Activated naive CD4-positive, alpha-beta T cell treated with anti-CD3 and anti-CD28 coated beads, Interleukin-2, amount 50 U/mL, for 16 hours (primary cell): ENCODE measurements around the gene CLCA1.

Experiments
- DNase-seq: peaks from one replicate; pipeline ENCODE4 v3.0.0-alpha.2; 2020

CLCA1 gene

DNA sequence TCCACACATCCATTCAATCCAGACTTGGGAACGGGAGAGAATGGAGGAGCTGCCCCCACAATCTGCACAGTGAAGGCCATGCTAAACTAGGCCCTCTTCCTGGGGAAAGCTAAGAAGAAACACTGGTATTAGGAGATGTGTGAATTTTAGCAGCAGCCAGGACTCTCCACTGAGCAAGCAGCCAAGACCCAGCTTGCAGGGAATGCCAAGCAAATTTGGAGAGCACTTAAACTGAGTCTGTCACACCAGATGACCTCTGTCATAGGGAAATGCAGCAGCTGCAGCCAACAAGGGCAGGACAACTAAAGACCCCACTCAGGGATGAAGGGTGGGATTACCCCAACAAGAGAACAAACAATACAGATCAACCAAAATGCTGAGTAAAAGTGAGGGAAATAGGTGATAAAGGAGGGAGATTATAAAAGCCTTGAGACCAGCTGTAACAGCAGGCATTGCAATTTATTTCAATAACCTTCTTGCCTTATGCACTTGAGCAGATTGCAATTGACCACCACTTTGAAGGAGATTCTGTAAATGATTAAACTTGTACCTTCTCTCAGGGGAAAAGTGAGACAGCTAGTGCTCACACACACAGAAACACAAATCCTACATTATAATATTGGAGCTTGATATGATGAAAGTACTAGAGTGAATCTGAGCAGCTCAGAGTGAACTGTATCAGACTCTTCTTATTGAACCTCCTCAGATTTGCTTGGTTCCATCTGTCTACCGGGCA lies 2.5 kb upstream of the CLCA1 start:
- DNase-seq, result no peak

DNA sequence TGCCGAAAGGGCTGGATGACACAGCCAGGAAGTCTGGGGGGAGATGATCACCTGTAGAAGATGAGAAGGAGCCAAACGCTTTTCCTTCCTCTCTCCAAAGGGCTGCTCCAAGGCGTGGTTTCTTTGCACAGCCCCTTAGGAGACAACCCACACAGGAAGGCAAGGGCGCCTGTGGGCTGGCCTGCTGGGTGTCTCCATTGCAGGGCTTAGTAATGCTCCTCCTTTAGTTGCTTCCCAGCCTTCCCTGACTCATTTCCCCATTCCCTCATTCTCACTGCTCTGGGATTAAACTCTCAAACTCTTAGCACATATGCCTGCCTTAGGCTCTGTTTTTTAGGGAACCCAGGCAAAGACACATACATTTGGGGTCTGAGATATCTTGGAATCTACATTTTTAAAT lies 1.7 kb upstream of the CLCA1 start:
- DNase-seq, result no peak

DNA sequence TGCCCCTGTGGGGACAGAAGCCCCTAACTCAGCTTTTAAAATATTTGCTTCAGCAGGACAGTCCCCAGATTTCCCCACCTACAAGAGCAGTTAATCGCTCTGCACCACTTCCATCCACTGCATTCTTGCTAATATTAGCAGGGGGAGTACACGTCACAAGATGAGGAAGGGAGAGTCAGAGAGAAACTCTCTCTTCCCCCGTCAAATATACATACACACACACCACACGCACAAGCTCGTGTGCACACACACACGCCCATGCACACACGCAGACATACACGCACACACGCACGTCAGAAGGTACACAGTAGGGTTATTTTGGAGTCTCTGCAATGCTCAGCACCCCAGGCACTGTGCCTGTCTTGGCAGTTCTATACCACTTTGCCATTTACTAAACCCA lies 2.1 kb downstream of the CLCA1 start:
- no peak for DNase-seq

DNA sequence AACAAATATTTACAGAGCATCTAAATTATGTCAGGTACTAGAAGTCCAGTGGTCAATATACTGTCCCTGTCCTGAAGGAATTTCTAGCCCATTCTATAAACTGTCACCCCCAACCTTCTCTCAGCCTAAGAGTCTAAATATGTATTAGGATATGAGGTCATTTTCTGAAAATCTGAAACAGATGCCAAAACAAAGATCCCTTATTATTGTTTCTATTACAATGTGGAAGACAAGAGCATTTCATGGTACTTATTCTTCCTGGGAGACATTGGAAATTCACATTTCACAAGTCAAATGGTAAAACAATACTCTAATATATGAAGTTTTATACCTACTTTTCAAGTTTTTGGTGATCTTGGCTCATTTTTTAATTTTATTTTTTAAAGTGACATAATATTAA lies 2.6 kb downstream of the CLCA1 start:
- DNase-seq, result no peak

DNA sequence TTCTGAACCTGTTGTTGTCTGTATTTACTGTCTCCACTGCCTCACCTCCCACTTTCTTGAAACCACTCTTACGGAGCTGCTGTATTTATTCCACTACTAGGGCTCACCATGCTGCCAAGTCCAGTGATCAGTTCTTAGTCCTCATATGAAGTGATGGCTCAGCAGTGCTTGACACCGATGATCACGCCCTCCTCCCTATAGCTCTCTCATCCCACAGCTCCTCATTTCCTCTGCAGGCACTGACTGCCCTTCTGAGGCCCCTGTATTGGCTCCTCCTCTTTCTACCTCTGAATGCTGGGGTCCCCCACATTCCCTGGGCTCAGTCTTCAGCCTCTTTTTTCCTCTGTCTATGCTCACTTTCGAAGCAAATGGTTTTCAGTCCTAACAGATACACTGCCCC lies 3.4 kb downstream of the CLCA1 start:
- DNase-seq, result no peak

DNA sequence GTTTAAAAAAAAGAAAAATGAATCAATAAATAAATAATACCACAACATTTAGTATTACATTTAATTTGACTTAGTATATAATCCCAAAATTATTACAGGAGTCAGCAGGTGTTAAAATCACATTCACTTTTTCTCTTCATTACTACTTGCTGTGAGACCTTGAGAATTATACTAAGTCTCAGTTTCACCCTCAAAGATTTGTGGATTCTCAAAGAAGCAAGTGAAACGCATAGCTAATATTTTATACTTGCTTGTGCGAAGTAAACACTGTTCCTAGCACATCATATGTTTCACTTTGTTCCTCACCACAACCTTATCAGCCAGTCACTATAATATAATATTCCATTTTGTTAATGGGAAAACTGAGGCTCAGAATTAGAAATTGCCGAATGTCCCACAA lies 4.0 kb downstream of the CLCA1 start:
- DNase-seq, result no peak

DNA sequence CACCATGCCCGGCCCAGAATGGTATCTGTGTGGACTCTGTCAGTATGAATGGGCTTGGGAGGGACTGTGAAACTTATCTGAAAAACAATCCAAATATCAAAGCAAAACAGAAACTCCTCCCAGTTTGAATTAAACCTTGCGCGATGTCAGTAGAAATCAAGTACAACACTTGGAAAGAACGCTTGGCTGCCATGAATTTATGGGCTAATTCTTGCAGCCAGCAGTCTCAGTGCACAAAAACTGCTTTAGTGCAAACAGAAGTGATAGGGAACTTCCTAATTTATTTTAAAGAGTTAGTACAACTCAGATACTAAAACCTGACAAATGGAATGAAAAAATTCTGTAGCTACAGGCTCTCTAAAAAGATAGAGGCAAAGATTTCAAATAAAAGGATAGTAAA lies 8.5 kb downstream of the CLCA1 start:
- DNase-seq, result no peak

DNA sequence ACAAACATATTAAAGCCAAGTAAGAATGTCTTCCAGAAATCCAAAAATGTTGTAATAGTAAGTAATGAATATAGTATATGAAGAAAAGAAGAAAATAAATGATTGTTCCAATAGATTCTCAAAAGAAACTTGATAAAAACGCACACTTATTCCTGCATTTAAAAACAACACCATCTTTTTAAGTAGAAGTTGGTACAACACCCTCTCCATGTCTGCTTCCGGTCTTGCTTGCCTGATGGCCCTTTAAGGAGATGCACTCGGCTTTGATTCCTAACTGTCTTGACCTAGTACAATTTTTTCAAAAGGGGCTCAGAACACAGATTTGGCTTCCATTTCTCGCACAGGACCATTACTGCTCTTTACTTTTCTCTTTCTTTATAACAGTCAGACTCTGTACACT lies 9.0 kb downstream of the CLCA1 start:
- DNase-seq, result no peak

DNA sequence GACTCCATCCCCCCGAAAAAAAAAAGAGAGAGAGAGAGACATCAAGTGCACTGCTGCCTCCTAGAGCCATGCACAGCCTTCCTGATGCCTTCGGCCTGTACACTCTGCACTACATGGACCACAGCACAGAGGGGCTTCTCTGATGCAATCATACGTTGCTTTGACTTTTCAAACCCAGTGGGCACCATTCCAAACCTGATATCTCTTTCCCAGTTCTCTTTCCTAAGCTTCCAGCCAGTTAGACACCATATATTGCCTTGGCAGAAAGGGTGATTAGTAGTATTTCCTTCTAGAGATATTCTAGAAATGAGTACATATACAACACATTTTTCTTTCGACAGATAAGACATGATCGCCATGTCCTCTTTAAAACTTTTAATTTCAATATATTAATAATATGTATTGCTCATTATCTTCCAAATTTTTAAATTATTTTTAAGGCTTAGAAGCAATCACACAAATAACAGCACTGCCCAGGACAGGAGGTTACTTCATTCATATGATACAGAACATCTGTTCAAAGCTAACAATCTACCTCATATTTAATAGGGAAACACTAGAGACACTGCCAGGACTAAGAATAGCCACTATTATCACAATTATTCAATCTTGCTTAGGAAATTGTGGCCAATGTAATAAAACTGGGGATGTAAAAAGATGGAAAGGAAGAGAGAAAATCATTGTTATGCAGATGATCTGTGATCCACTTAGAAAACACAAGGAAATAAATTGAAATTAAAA lies 9.9 kb downstream of the CLCA1 start:
- DNase-seq, result no peak

DNA sequence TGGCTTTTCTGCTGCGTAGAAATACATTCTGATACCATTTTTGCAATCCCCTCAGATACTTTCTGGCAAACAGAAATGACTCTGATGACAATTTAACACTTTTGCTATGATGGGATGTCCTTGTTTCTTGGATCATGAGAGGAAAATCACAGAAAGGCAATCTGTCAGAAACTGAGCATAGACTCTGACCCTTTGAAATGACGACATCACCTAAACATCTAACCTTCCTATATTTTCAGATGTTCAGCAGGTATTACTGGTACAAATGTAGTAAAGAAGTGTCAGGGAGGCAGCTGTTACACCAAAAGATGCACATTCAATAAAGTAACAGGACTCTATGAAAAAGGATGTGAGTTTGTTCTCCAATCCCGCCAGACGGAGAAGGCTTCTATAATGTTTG lies 13.2 kb downstream of the CLCA1 start:
- no peak for DNase-seq

DNA sequence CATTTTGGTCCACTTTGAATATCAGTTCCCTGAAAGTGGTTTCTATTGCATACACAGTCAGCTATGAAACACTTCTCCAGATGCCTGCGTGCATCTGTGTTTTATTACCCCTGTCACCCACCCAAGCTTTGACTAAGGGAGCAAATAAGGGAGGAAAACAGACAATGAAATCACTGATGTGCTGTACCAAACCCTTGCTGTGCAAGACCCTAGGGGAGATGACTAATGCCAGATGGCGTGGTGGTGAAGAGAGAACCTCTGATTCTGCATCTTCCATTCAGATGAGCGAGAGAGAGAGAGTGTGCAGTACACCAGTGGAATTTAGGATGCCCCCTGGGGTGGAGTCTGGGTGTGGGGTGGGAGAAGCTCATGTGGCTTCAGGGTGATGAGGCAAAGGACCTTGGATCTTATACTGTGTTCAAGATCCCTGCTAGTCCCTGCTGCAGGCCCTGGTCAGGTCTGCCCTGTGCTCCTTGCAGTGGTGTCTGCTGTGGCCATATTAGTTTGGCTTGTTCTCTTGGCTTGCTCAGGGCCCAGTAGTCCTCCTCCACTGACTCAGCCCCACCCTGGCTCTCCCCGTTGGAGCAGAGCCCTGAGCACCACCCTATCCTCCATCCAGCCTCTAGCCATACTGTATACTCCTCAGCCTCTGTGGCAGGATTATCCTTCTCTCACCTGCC lies 18.5 kb downstream of the CLCA1 start:
- no peak for DNase-seq

DNA sequence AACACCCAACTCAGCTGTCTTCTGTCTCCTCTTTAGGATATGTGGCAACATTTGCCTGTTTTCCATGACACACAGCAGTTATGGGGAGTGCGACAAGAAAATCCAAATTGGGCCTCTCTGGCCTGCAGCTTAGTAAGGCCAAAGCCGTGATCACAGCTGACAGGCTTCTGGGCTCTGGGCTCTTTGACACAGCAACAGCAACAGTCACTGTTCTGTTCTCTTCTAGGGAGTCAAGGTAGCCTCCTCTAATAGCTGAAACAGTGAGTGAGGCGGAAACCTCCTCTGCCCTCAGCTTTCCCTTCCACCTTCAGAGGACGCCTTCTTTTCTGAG lies 19.0 kb downstream of the CLCA1 start:
- DNase-seq, result no peak

DNA sequence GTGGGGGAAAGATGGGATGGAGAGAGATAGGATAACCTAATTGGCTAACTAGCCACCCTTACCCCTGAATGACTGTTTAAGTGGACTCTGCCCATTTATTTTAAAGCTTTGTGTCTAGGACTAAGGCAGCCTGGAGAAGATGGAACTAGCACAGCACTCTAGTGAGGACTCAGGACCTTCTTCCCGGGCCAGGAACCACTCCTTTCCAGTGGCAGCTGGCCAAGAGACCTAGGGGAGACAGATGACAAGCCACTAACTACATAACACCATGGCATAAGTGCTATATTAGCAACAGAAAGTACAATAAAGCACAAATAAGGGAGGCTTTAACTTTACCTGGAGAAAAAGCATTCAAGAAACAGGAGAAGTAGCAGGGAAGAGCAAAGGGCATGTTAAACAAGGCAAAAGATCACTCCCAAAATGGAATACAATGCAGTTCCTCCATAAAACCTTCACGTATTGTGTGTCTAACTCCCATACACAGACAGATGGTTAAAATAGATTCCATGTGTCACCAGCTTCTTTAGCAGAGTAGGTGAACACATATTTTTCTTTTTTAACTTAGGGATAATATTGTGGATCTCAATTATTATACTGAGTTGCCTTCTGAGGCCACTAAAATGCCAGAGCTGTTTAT lies 20.6 kb downstream of the CLCA1 start:
- DNase-seq, result no peak

DNA sequence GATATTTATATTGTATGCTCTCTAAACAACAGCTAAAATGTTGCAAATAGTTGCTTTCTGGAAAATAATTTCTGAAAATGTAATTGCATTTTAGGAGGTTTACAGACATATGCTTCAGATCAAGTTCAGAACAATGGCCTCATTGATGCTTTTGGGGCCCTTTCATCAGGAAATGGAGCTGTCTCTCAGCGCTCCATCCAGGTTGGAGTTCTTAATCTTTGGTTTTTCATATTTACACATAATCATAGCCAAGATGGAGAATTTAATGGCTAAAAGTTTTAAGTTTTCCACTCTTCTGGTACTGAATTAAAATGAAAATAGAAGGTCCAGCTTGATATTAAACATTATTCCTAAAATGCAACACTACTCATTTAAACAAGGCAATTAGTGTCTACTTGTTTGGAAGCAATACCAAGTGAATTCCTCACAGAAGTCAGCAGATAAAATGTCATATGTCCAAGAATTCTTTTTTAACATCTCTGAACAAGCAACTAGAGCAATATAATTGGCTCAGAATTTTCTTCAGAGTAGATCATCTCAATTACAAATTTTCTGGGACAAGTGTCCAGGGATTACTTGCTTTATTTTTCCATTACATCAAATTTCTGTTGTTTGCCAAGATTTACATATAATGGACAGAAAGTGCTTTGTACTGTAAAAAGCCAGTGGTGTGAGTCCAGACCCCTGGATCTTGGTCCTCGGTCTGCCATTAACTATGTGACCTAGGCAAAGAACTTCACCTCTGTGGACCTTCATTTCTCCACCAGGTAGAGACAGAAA lies 22.6 kb downstream of the CLCA1 start:
- DNase-seq, result no peak

DNA sequence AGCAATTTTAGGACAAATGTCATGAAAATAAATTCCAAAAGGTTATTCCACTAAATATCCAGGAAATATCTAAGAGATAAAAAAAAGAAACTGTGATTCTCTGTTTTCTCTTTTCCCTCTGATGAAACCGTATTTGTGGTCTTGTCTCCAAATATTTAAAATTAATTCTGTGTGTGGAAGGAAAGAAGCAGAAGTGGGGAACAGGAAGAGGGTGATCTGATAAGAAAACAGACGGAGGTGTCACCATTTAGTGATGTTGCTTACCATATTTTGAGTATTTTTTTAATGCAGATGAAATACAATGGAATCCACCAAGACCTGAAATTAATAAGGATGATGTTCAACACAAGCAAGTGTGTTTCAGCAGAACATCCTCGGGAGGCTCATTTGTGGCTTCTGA lies 29.6 kb downstream of the CLCA1 start:
- DNase-seq, result no peak

DNA sequence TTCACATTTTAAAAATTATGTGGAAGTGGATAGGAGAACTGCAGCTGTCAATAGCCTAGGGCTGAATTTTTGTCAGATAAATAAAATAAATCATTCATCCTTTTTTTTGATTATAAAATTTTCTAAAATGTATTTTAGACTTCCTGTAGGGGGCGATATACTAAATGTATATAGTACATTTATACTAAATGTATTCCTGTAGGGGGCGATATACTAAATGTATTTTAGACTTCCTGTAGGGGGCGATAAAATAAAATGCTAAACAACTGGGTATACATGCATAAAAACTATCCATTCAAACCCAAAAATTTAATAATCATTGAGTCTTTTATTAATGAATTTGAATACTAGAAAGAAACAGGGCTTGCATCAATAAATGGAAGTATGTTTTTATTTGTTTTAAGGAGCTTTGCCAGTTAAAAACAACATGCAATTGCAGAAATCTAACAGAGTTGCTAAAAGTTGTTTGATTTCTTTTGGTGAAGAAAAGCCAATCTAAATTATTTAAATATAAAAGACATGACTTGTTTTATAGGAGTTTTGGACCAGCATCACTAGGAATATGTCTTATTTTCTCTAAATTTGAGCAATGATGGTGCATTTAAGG lies 31.4 kb downstream of the CLCA1 start:
- no peak for DNase-seq

DNA sequence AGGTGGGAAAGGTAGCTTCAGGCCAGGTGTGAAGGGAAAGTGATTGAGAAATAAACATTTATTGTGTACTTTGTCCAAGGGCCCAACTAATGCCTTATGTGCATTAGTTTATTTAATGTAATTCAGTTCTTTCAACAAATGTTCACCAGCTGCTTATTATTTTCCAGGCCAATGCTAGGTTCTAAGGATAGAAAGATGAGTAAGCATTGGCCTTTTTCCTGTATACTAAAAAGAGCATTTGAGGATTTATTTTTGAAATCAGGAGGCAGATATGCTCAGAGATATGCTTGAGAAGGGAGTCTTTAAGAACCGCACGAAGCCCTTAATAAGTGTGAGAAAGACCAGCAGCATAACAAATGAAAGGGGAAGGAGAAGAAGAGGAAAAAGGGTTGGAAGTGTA lies 32.0 kb downstream of the CLCA1 start:
- DNase-seq, result no peak

DNA sequence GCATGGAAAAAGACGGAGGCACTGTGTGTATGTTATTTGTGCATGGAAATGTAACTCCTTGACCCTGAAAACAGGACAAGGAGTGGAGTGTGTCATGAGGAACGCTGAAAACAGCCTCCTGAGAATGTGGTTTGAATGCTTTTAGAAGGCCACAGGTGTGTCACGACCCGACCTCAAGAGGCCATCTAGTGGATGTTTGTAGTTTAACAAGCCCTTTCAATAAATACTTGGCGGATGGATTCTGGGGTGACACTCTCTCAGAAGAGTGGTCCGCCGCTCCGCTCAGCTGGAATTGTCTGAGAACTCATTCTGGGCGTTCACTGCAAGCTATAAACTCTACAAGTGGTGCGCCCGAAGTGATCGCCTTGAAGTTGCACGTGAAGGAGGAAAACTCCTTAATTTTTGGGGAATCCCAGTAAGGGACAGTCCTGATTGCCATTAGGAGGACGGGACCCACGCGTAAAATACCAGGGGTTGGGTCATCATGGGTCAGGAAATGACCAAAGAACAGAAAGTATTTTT lies 33.5 kb downstream of the CLCA1 start:
- DNase-seq, result peak; percentile 35

DNA sequence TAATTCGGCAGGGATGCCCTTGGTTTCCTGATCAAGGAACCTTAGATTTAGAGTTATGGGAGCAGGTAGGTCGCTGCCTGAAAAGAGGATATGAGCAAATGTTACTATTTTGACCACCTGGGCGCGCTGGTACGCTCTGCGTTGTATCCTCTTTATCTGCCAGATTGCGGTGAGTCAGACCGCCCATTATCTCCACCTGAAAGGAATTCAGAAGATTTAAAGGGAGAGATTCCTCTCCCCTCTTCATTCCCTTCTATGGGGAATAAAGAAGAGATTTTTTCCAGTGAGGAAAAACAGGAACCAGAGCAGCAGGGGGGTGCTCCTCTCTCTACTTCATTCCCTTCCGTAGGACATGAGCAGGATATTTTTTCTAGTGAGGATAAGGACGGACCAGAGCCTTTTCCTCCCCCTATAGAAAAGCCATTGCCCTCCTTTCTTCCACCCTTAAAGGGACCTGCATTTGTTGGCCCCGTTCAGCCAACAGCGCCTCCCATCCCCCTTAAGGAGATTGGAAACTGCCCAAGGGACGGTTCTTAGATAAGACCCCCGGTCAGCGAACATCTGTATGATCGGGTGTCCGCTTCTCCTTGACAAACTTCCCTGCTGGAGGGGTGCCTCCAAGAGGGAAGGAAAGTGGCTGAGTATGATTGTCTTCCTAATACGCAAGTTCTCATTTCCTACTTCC lies 34.1 kb downstream of the CLCA1 start:
- no peak for DNase-seq

DNA sequence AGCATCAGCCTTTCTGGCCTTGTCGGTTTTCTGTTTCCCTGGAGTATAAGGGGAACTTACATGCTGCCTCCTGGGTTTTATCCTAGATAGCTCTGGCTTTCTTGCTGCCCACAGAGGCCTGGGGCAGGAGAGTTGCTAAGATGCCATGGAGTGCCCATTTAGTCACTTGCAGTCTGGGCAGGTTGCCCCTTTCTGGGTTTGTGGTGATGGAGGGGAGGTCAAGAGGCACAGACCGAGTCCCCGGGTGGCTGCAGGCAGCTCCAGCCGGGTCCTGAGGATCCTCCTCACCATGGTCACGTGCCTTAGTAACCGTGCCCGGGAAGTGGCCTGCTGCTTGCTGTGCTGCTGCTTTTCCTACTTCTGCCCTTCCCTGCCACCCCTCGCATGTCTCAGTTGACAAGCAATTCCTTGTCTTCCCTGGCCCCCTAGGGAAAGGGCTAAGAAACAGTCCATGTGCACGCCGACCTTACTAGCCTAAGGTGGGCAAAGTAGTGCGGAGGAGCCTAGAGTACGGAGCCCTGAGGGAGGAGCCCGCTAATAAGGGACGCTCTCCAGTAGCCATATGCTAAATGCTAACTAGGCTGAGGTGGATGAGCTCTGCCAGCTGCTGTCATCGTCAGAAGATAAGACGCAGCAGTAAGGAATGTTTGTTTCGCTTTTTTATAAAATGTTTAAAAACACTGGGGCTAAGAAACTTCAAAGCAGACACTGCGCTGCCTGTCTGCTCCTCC lies 34.8 kb downstream of the CLCA1 start:
- DNase-seq, result no peak

DNA sequence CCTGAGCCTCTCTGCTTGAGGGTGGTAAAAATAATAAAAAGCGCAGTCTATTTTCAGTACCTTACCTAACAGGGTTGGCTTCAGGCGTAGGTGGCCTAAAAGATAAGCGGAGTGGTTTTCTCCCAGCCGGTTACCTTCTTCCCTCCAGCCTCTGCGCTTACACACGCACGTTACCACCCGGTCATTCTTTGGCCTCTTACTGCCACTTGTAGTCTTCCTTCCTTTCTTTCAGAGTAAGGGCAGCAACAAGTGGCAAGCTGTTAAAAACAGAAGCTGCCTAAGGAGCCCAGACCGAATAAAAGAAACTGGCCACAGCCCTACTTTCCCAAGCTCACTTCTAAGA lies 35.4 kb downstream of the CLCA1 start:
- no peak for DNase-seq
